GM12891 (cell line): ENCODE measurements around the gene OR10G3.

ENCODE experiments used
- DNase-seq: peaks from one replicate; pipeline ENCODE4 v3.0.0; 2011; ENCODE audit warnings: low spot score; ENCODE audit not compliant: insufficient read length
- FAIRE-seq: peaks from 2 replicates; lab custom pipeline; 2011; peaks lifted over from hg19 to GRCh38; lab: Jason Lieb, UNC
- PAX5 ChIP-seq: IDR thresholded peaks from 2 replicates; pipeline ENCODE4 v1.6.1; 2011; ENCODE audit warnings: low read length, moderate library complexity, mild to moderate bottlenecking; ENCODE audit not compliant: insufficient read depth, severe bottlenecking
- POLR2A ChIP-seq: IDR thresholded peaks from 2 replicates; pipeline ENCODE4 v1.6.1; 2011; ENCODE audit warnings: low read depth, low read length, control low read depth
- POLR2AphosphoS5 ChIP-seq: IDR thresholded peaks from 2 replicates; pipeline ENCODE4 v1.6.1; 2011; ENCODE audit warnings: low read depth, low read length, control low read depth
- POU2F2 ChIP-seq: IDR thresholded peaks from 2 replicates; pipeline ENCODE4 v1.6.1; 2011; ENCODE audit warnings: low read depth, mild to moderate bottlenecking, control low read depth, low read length, moderate library complexity
- SPI1 ChIP-seq: IDR thresholded peaks from 2 replicates; pipeline ENCODE4 v1.6.1; 2011; ENCODE audit warnings: low read depth, low read length, control low read depth
- TAF1 ChIP-seq: IDR thresholded peaks from 2 replicates; pipeline ENCODE4 v1.6.1; 2011; ENCODE audit warnings: low read depth, low read length, control low read depth

Gene OR10G3

GRCh38 chr14:21536418-21537089, 43.3 kb downstream of the OR10G3 start:
- TF ChIP-seq PAX5 (no peak), POLR2A (no peak), SPI1 (no peak), POU2F2 (no peak), POLR2AphosphoS5 (no peak), TAF1 (no peak)
- DNase-seq (no peak), FAIRE-seq (no peak)

GRCh38 chr14:21535545-21536417, 44.1 kb downstream of the OR10G3 start:
- DNase-seq (no peak), FAIRE-seq (no peak)
- no peak for TF ChIP-seq PAX5
- no peak for TF ChIP-seq POU2F2
- TF ChIP-seq POLR2AphosphoS5 = no peak
- no peak for TF ChIP-seq TAF1
- no peak for TF ChIP-seq SPI1
- TF ChIP-seq POLR2A = no peak

GRCh38 chr14:21534576-21534975, 45.3 kb downstream of the OR10G3 start:
- FAIRE-seq (no peak), DNase-seq (no peak)
- TF ChIP-seq POU2F2 (no peak), POLR2AphosphoS5 (no peak), SPI1 (no peak), POLR2A (no peak), PAX5 (no peak), TAF1 (no peak)

- TF ChIP-seq SPI1 = no peak
- no peak for TF ChIP-seq TAF1
- TF ChIP-seq PAX5 = no peak
- TF ChIP-seq POLR2A = no peak
- no peak for TF ChIP-seq POLR2AphosphoS5
- no peak for TF ChIP-seq POU2F2
- DNase-seq (no peak), FAIRE-seq (no peak)
Observed at GRCh38 chr14:21533294-21533693, 46.6 kb downstream of the OR10G3 start.

GRCh38 chr14:21529515-21529914, 50.4 kb downstream of the OR10G3 start:
- FAIRE-seq (no peak), DNase-seq (no peak)
- no peak for TF ChIP-seq POLR2AphosphoS5
- no peak for TF ChIP-seq SPI1
- TF ChIP-seq POLR2A = no peak
- no peak for TF ChIP-seq TAF1
- no peak for TF ChIP-seq PAX5
- TF ChIP-seq POU2F2 = no peak

GRCh38 chr14:21528381-21529348, 51.2 kb downstream of the OR10G3 start:
- TF ChIP-seq POLR2A (no peak), POLR2AphosphoS5 (no peak)
- no peak for FAIRE-seq
- no peak for DNase-seq

- FAIRE-seq = peak; percentile 9
- peak; percentile 31 for TF ChIP-seq SPI1
- TF ChIP-seq POLR2A = no peak
- no peak for DNase-seq
Observed at GRCh38 chr14:21527318-21527679, 52.6 kb downstream of the OR10G3 start.

- FAIRE-seq (peak; percentile 50), DNase-seq (no peak)
- TF ChIP-seq POLR2A (no peak), SPI1 (no peak), TAF1 (no peak), PAX5 (no peak), POLR2AphosphoS5 (no peak), POU2F2 (no peak)
Observed at GRCh38 chr14:21526672-21527317, 53.1 kb downstream of the OR10G3 start.

GRCh38 chr14:21525962-21526671, 53.8 kb downstream of the OR10G3 start, which contains the start of gene SALL2:
Gene SALL2 (minus strand): TSS chr14:21526346. CDS start chr14:21526127, 219 bp downstream.
- DNase-seq (peak; percentile 53), FAIRE-seq (peak; percentile 45)
- no peak for TF ChIP-seq PAX5
- TF ChIP-seq POU2F2 = no peak
- no peak for TF ChIP-seq SPI1
- no peak; the same call in 1 of the 2 replicates for TF ChIP-seq POLR2A
